ENCODE results near the gene LZTR1.
"Not testable (repeated sequence)": the region's sequence is repeated elsewhere in the genome, so short reads cannot be mapped to it uniquely, and the experiment has no call there.

The LZTR1 gene

DNA sequence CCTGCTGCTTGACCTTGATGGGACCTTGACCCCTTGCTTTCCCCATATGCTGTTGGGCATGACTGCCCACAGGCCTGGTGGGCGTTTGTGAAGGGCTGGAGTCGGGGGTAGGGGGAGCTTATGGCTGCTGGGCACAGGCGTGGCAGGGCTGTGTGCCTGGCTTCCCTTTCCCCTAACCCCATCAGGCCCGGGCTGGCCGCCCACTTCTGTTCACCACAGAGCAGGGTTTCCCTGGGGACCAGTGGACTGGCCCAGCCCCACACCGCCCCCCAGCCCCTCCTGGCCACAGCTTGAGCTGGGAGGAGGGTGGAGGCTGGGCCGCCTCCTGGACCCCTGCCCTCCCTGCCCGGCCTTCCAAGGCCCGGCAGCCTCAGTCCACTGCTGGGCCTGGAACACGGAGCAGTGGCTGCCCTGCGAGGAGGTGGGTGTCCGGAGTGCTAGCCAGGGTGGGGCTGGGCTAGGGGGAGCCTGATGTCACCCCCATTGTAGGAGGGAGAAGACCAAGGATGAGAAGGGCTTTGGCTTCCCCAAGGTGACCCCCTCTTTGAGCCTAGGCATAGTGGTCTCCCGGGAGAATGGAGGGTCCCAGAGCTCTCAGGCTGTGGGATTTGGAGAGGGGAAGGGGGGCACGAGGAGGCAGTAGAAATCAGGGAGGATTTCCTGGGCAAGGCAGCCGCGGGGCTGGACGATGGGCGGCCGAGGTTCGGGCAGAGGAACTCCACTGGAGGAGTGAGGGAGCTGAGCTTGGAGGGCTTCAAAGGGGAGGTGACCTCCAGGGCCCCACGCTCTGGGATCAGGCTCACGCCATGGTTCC lies 15.0 kb upstream of the LZTR1 start, which contains the start of gene AIFM3:
AIFM3 (plus strand) TSS at position 373 of the 814 bp plus-strand sequence. CDS start 690 bp downstream, outside the sequence.
- no peak within 1 kb of the TSS for H3K27ac Mint-ChIP-seq
- ATAC-seq (ENCODE audit: low read depth) = no peak
- DNase-seq (ENCODE audit: low spot score in 2 of 2) = no peak
- no peaks in the 10 kb centered on the region for H3K36me3 Mint-ChIP-seq
- no peaks in the 10 kb centered on the region for H3K9me3 Mint-ChIP-seq
- no peaks in the 10 kb centered on the region for H3K27me3 Mint-ChIP-seq
- peaks cover 35% of the 10 kb centered on the region for H3K4me1 Mint-ChIP-seq
- no peak within 1 kb of the TSS for H3K4me3 Mint-ChIP-seq

DNA sequence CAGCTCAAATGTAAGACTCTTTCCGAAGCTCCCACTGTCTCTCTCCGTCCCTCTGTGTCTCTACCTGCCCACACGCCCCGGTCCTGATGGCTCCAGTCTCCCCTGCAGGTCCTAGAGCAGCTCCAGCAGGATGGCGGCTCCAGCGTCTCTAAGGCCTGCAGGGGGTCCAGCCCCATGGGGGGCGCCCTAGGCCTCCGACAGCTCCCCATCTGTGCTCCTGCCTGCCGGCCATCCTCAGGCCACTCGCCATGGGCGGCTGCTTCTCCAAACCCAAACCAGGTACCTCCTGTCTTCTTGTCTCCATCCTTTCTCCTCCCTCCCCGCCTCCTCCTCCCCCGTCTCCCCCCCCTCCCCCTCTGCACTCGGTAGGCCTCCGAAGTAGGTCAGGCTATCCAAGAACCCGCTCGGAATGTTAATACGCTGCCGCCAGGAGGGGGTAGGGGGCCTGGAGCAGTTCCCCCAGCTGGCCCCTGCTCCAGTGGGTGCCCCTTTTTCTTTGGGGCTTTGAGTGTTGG lies 14.3 kb upstream of the LZTR1 start:
- Mint-ChIP-seq H3K4me1 (peaks cover 35% of the 10 kb centered on the region), H3K9me3 (no peaks in the 10 kb centered on the region), H3K27ac (no peak overlapping the region), H3K27me3 (no peaks in the 10 kb centered on the region), H3K4me3 (no peak overlapping the region), H3K36me3 (no peaks in the 10 kb centered on the region)
- DNase-seq (ENCODE audit: low spot score in 2 of 2) (no peak), ATAC-seq (ENCODE audit: low read depth) (no peak)

DNA sequence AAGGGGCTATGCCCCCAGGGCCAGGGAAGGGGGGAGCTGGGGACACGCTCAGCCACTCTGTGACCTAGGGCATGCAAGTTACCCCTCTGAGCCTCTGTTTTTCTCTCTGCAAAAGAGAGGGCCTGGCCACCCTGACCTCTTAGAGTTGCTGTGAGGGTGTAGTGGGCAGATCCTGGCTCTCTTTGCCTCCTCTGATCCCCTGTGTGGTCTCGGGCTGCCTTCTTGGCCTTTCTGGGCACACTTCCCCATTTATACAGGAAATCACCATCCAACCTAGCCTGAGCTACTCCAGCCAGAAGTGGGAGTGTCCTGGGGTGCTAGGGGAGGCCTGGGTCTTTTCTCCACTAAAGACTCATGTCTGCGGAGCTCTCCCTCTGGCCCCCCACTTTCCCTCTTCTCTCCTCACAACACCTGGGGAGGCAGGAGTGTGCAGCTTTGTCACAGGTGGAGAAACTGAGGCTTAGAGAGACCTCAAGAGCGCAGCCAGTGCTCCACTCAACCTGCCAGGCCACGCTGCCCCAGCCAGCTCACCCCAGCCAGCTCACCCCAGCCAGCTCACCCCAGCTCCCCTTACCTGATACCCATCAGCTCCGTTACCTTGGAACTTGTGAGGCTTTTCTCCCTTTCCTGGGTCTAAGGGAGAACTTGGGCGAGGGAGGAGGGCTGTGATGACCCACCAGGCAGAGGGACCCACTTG lies 13.7 kb upstream of the LZTR1 start:
- Mint-ChIP-seq H3K4me3 (peak overlapping the region; percentile 51), H3K36me3 (no peaks in the 10 kb centered on the region), H3K27me3 (no peaks in the 10 kb centered on the region), H3K4me1 (peaks cover 35% of the 10 kb centered on the region), H3K27ac (peak overlapping the region; percentile 17), H3K9me3 (no peaks in the 10 kb centered on the region)
- ATAC-seq (ENCODE audit: low read depth) (peak; percentile 73), DNase-seq (ENCODE audit: low spot score in 2 of 2) (no peak)

DNA sequence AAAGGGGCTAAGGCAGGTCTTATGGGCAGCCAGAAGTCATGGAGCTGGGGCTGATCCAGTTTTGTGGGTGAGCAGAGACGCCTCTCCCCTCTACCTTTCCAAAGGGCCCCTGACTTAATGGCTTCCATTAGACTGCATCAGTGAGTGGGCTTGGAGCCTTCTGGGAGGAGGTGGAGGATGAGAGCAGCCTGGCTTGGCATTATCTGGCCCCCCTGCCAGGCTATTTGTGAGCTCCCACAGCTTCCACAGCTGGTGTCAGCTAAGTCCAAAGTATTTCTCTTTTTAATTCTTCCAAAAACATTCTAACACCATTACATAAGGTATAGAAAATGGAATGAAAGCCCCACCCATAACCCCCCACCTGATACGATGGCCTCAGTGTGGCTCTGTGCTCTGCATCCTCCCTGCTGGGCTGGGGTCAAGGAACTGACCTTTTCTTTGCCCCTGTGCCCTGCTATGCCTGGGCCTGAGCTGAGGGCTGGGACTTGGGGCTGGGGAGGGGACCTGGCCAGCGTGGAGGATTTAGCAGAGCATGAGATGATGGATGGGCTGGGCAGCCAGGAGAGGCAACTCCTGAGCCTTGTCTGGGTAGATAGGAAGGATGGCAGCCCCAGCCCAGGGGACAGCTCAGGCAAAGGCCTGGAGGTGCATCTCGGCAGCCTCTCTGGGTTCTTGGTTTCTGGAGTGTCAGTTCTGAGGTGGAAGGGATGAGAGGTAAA lies 11.0 kb upstream of the LZTR1 start:
- Mint-ChIP-seq H3K4me1 (peaks cover 20% of the 10 kb centered on the region), H3K4me3 (no peak overlapping the region), H3K9me3 (no peaks in the 10 kb centered on the region), H3K36me3 (no peaks in the 10 kb centered on the region), H3K27ac (no peak overlapping the region), H3K27me3 (no peaks in the 10 kb centered on the region)
- ATAC-seq (ENCODE audit: low read depth) (no peak), DNase-seq (ENCODE audit: low spot score in 2 of 2) (no peak)

DNA sequence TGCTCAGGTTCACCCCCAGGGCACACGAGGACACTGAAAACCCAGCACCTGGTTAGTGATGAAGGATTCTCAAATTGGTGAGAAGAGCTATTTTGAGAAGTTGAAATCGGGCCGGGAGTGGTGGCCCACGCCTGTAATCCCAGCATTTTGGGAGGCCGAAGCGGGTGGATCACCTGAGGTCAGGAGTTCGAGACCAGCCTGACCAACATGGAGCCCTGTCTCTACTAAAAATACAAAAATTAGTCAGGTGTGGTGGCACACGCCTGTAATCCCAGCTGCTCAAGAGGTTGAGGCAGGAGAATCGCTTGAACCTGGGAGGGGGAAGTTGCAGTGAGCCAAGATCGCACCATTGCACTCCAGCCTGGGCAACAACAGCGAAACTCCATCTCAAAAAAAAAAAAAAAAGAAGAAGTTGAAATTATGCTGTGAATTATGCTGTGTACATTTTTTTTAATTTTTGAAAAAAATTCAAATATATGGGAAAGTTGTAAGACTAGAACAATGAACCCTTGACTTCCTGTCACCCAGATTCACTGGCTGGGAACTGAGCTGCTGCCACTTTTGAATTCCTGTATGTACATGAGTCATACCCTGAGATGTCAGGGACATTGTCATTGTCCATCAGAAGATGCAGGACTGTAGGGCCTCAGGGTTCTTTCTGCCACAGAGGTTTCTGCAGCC lies 9.9 kb upstream of the LZTR1 start:
- peaks cover 19% of the 10 kb centered on the region for H3K4me1 Mint-ChIP-seq
- not testable (repeated sequence) for H3K27me3 Mint-ChIP-seq; H3K36me3 Mint-ChIP-seq; H3K9me3 Mint-ChIP-seq; H3K4me3 Mint-ChIP-seq; DNase-seq (ENCODE audit: low spot score in 2 of 2); H3K27ac Mint-ChIP-seq
- peak; percentile 62 for ATAC-seq (ENCODE audit: low read depth)

DNA sequence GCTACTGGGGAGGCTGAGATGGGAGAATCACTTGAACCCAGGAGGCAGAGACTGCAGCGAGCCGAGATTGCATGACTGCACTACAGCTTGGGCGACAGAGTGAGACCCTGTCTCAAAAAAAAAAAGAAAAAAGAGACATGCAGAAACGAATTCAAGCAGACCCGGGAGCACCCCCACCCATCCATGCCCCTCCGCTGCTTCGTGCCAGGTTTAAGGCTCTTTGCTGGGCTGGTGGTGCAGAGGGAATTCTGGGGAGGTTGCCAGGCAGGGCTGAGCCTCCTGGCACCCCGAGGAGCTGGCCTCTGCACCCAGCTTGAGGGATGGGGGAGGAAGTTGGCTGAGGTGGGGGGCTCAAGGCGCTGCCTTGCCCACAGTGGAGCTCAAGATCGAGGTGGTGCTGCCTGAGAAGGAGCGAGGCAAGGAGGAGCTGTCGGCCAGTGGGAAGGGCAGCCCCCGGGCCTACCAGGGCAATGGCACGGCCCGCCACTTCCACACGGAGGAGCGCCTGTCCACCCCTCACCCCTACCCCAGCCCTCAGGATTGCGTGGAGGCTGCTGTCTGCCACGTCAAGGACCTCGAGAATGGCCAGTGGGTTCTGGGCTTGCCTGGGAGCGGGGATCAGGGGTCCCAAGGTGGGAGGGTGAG lies 9.0 kb upstream of the LZTR1 start:
- no peak overlapping the region for H3K4me3 Mint-ChIP-seq

DNA sequence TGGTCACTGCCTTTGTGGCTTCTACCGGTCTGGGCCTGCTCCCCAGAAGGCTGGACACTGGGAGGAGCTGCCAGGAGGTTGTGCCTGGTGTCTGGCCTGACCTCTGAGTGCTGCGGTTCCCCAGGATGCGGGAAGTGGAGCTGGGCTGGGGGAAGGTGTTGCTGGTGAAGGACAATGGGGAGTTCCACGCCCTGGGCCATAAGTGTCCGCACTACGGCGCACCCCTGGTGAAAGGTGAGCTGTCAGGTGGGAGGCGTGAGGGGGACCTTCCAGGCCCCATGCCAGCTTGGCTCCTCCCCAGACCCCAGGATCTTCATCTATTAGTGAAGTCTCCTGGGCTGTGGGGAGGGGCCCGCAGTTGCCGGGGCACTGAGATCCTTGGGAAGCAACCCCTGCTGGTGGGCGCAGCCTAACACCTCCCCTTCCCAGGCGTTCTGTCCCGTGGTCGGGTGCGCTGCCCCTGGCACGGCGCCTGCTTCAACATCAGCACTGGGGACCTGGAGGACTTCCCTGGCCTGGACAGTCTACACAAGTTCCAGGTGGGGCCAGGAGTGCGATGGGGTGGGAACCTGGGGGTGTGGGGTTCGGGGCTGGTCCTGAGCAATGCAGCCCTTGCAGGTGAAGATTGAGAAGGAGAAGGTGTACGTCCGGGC lies 8.3 kb upstream of the LZTR1 start:
- ATAC-seq (ENCODE audit: low read depth) = no peak

More for the DNA sequence above, 9.0 kb upstream of the LZTR1 start:
- H3K9me3 Mint-ChIP-seq = no peaks in the 10 kb centered on the region
- ATAC-seq (ENCODE audit: low read depth) (no peak), DNase-seq (ENCODE audit: low spot score in 2 of 2) (no peak)
- no peaks in the 10 kb centered on the region for H3K36me3 Mint-ChIP-seq
- peaks cover 12% of the 10 kb centered on the region for H3K4me1 Mint-ChIP-seq
- H3K27ac Mint-ChIP-seq = no peak overlapping the region
- H3K27me3 Mint-ChIP-seq = no peaks in the 10 kb centered on the region

DNA sequence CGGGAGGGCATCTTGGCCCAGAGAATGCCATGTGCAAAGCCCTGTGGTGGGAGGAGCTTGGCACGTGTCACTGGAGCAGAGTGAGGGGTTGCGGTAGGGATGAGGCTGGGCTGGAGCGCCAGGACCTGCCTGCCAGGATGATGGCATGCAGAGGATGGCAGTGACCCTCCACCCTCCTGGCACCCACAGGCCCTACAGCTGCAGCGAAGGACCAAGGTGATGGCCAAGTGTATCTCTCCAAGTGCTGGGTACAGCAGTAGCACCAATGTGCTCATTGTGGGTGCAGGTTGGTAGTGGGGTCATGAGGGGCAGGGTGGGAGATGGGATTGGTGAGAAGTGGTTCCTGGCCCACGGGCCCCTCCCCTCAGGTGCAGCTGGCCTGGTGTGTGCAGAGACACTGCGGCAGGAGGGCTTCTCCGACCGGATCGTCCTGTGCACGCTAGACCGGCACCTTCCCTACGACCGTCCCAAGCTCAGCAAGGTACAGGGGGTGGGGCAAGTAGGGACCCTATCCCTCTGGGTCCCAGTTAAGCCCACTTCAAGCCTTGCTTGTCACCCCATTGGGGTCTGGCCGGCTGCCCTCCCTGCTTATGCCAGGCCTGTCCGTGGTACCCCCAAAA lies 7.7 kb upstream of the LZTR1 start:
- no peak for ATAC-seq (ENCODE audit: low read depth)
- Mint-ChIP-seq H3K27ac (no peak overlapping the region), H3K4me1 (peaks cover 8% of the 10 kb centered on the region), H3K9me3 (peaks cover 3% of the 10 kb centered on the region), H3K4me3 (no peak overlapping the region), H3K27me3 (peaks cover 3% of the 10 kb centered on the region), H3K36me3 (peaks cover 2% of the 10 kb centered on the region)
- no peak for DNase-seq (ENCODE audit: low spot score in 2 of 2)

More for the DNA sequence above, 8.3 kb upstream of the LZTR1 start:
- Mint-ChIP-seq H3K27me3 (no peaks in the 10 kb centered on the region), H3K4me1 (peaks cover 6% of the 10 kb centered on the region), H3K4me3 (no peak overlapping the region), H3K36me3 (no peaks in the 10 kb centered on the region), H3K27ac (no peak overlapping the region), H3K9me3 (peaks cover under 1% of the 10 kb centered on the region)
- DNase-seq (ENCODE audit: low spot score in 2 of 2) = no peak

DNA sequence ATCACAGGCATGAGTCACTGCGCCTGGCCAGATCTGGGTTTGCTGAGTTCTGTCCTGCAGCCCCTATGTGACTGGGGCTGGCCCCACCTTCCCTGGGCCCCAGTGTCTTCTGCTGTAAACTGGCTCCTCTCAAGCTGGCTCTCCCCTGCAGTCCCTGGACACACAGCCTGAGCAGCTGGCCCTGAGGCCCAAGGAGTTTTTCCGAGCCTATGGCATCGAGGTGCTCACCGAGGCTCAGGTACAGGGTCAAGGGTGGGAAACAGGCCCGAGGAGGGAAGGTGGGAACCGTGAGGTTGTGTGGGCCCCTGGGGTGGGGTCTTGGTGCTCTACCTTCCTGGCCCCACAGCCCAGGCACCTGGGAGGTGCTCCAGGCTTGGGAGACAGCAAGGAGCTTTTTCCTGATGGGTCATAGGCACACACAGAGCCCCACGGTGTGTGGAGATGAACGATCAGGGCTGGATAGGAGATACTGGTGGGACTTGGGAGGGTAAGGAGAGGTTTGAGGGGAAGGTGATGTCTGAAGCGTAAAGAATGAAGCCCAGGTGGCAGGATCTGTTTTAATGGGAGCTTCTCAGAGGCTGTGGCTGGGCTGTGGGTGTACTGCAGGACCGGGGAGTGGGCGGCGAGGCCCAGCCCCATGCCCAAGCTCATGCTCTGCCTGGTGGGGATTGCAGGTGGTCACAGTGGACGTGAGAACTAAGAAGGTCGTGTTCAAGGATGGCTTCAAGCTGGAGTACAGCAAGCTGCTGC lies 6.4 kb upstream of the LZTR1 start:
- H3K4me1 Mint-ChIP-seq = peaks cover 11% of the 10 kb centered on the region
- no peak overlapping the region for H3K27ac Mint-ChIP-seq
- H3K4me3 Mint-ChIP-seq = no peak overlapping the region
- DNase-seq (ENCODE audit: low spot score in 2 of 2) (no peak), ATAC-seq (ENCODE audit: low read depth) (no peak)
- H3K9me3 Mint-ChIP-seq = peaks cover 3% of the 10 kb centered on the region
- H3K36me3 Mint-ChIP-seq = peaks cover 2% of the 10 kb centered on the region
- peaks cover 3% of the 10 kb centered on the region for H3K27me3 Mint-ChIP-seq

DNA sequence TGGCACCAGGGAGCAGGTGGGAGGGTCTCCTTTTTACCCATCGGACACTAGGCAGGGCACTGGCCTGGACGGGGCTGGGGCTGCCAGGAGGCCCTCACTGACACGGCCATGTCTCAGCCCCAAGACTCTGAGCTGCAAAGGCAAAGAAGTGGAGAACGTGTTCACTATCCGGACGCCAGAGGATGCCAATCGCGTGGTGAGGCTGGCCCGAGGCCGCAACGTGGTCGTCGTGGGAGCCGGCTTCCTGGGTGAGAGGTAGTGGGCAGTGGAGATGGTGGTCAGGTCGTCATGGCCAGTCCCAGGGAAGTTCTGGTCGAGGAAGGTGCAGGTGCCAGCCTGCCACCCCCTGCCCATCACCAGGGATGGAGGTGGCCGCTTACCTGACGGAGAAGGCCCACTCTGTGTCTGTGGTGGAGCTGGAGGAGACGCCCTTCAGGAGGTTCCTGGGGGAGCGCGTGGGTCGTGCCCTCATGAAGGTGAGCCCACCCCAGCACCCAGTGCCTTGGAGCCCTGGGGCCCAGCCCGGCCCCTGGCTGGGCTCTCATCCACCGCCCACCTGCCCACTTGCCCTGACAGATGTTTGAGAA lies 5.7 kb upstream of the LZTR1 start:
- H3K9me3 Mint-ChIP-seq = peaks cover 3% of the 10 kb centered on the region
- no peak for DNase-seq (ENCODE audit: low spot score in 2 of 2)
- H3K4me1 Mint-ChIP-seq = peaks cover 14% of the 10 kb centered on the region
- peaks cover 3% of the 10 kb centered on the region for H3K27me3 Mint-ChIP-seq
- no peak for ATAC-seq (ENCODE audit: low read depth)
- H3K36me3 Mint-ChIP-seq = peaks cover 2% of the 10 kb centered on the region
- no peak overlapping the region for H3K4me3 Mint-ChIP-seq
- H3K27ac Mint-ChIP-seq = no peak overlapping the region

DNA sequence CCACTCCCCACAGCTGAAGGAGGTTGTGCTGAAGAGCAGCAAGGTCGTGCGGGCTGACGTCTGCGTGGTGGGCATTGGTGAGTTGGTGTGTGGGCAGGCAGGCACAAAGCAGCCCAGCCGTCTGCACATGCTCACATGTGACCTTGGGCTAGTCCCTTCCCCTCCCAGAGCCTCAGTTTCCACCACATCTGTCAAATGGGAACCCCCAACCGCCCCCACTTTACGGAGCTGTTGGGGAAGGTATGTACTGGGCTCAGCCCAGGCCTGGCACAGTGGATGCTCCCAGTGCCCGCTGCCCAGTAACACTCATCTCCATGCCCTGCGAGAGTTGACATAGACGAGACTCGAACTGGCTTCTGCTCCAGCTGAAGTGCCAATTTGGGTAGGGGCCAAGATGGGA lies 5.1 kb upstream of the LZTR1 start:
- Mint-ChIP-seq H3K27ac (no peak overlapping the region), H3K36me3 (peaks cover 2% of the 10 kb centered on the region), H3K4me1 (peaks cover 15% of the 10 kb centered on the region), H3K4me3 (no peak overlapping the region), H3K9me3 (peaks cover 3% of the 10 kb centered on the region), H3K27me3 (peaks cover 3% of the 10 kb centered on the region)
- DNase-seq (ENCODE audit: low spot score in 2 of 2) (no peak), ATAC-seq (ENCODE audit: low read depth) (no peak)

Measured in memory B cell (primary cell).